Thyroid gland (tissue), 4 donors: Measurements from ENCODE around the gene ANKRD13D.

Source experiments
- CTCF ChIP-seq, 6 experiments: fragments of 200-600 bp in 3 of 6; fragments of 450-650 bp in 3 of 6; sonication (generic) in 3 of 6; IDR thresholded peaks; one replicate each; pipeline ENCODE4 v1.5.1; 2016 to 2019; ENCODE audit warnings: antibody characterized with exemption in 6 of 6, mild to moderate bottlenecking in 2 of 6, inconsistent platforms in 1 of 6, moderate library complexity in 1 of 6
- POLR2A ChIP-seq, 2 donors: fragments of 450-650 bp; IDR thresholded peaks; one replicate each; pipeline ENCODE4 v1.6.1; 2017; ENCODE audit warnings: antibody characterized with exemption in 2 of 2, mild to moderate bottlenecking in 2 of 2, moderate library complexity in 1 of 2

GRCh38 chr11:67323526-67323925, 34.4 kb downstream of the ANKRD13D start:
- TF ChIP-seq CTCF (IDR thresholded peaks at IDR 0.05) (no peak), POLR2A (IDR thresholded peaks at IDR 0.05) (no peak)
